AML-193 (cell line): ENCODE results near the gene RGS14.
"Not testable (repeated sequence)": the region's sequence is repeated elsewhere in the genome, so short reads cannot be mapped to it uniquely, and the experiment has no call there.

Source experiments
- DNase-seq, 2 experiments: peaks; one replicate each; lab custom pipeline; 2025; lab: John Stamatoyannopoulos, UW

Gene RGS14

DNA sequence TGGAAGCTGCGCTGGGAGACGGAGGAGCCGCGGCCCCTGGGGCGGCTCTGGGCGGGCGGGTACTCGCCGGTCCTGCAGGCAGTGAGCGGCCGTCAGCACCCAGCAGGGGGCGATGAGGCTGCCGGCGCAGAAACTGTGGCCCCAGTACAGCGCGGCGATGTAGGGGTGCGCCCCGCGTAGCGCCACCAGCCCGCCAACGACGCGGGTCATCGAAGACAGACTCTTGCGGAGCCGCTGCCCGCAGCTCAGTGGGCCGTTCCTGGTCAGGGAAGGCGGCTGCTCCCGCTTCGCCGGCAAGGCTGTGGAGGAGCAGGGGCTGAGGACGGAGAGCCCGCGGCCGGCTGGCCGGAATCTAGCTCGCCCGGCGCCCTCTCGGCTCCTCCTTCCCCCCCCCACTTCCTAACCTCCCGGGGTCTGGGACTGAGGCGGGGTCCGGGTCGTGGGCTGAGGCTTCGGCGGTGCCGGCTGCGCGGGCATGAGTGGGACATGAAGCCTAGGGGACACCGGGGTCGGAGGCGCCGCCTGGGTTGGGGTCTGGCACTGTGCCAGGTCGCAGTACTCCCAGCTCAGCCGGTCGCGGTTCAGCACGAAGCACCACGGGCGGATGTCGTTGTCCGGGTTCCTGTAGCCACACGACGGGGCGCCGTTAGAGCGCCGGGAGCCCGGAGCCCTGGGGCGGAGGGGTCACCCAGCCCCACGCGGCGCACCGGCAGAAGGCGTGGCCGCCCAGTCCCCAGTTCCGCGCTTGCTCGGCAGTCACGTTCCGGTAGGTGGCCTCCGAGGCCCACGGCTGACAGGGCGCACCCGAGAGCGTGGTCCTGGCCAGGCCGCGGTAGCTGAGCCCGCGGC lies 46.3 kb downstream of the RGS14 start:
- DNase-seq, result peak; percentile 81 to 84

- DNase-seq, result no peak
Measured at GRCh38 chr5:177404641-177405179, 47.0 kb downstream of the RGS14 start.

DNA sequence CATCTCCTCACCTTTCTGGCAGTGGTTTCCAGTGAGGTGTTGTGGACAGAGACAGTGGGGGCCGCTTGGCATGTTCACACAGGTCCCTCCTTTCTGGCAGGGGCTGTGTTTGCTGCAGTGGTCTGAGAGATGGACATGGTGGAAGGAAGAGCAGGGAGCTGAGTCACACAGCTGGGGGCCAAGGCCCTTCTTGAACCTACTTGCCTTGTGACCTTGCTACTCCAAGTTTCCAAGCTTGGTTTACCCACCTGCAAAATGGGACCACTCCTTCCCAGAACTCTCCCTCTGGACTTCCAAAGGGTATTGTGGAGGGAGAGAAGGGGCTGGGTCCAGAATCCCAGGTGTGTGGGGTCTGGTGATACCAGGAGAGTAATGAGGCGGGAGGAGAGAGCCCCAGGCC lies 47.6 kb downstream of the RGS14 start:
- no peak for DNase-seq

GRCh38 chr5:177405805-177406204 lies 48.1 kb downstream of the RGS14 start:
- DNase-seq, result peak; percentile 83 to 91

DNA sequence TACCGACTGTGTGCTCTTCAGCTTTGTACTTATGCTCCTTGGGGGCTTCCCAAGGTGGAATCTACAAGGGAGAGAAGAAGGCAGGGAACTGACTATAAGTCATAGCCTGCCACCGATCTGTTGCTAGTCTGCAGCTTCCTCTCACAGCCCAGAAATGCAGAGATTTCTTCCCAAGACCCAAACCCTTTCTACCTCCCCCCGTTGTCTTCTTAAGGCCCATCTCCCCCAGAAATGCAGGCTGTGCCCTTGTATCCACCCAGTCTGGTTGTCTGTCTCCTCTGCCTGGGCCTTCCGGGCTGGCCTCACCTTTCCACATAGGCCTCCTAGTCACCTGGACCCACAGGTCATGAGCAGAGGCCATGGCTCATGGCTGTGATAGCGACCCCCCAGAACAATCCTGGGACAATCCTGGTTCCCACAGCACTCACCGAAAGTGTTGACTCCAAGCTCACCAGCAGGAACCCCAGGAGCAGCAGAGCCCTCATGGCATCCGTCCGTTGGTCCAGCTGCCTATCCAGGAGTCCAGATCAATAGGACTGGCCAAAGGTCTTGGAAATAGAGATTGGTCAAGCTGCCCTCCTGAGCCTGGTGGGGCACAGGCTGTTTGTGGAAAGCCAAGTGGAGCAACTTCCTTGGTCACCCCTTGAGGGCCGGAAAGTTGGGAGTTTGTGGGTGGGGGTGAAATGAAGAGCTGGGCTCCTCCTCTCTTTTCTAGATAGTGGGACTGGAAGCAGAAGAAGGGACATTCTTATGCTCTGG lies 51.5 kb downstream of the RGS14 start, which contains the start of gene F12:
F12 (minus strand) TSS at position 522 of the 759 bp plus-strand sequence; CDS start at position 485, 37 bp downstream.
- DNase-seq, result no peak

- peak in 1 of 2 experiments; percentile 21 for DNase-seq
Measured at GRCh38 chr5:177410575-177410974, 52.9 kb downstream of the RGS14 start.

GRCh38 chr5:177412603-177413233 lies 55.0 kb downstream of the RGS14 start:
- DNase-seq, result no peak

- DNase-seq, result no peak
Measured at GRCh38 chr5:177414481-177414880, 56.8 kb downstream of the RGS14 start.

DNA sequence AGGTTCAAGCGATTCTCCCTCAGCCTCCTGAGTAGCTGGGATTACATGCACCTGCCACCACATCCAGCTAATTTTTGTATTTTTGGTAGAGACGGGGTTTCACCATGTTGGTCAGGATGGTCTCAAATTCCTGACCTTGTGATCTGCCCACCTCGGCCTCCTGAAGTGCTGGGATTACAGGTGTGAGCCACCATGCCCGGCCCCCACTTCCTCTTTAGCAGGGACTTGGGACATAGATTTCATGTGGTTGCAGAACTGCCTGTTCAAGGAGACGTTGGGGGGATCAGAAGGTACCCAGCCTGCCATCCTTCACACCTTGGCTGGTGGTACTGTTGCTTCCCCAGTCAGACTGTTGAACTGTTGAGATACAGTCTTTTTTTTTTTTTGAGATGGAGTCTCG lies 59.4 kb downstream of the RGS14 start:
- DNase-seq, result not testable (repeated sequence)

DNA sequence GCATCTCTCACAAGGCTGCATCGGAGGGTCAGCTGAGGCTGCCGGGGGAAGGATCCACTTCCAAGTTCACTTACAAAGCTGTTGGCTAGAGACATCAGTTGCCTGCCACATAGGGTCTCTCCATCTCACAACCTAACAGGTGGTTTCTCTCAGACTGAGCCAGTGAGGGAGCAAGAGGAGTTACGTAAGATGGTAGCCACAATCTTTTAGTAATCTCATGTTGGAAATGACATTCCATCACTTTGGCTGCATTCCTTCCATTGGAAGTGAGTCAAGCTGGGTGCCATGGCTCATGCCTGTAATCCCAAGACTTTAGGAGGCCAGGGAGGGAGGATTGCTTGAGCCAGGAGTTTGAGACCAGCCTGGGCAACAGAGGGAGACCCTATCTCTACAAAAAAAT lies 61.3 kb downstream of the RGS14 start:
- DNase-seq, result no peak

DNA sequence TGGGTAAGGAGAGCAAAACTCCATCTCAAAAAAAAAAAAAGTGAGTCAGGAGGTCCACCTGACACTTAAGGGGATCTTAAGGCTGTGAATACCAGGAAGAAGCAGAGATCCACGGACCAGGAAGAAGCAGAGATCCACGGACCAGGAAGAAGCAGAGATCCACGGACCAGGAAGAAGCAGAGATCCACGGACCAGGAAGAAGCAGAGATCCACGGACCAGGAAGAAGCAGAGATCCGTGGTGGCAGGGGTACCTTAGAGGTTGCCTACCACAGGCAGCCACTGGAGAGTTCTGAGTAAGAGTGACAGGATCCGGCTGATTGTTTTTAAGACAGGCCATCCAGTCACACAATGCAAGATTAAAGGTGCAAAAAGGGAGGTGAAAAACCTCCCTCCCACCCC lies 62.7 kb downstream of the RGS14 start:
- not testable (repeated sequence) for DNase-seq

GRCh38 chr5:177421062-177421798 lies 63.5 kb downstream of the RGS14 start:
- no peak for DNase-seq
